ENCODE measurements around the gene RNF182.

DNA sequence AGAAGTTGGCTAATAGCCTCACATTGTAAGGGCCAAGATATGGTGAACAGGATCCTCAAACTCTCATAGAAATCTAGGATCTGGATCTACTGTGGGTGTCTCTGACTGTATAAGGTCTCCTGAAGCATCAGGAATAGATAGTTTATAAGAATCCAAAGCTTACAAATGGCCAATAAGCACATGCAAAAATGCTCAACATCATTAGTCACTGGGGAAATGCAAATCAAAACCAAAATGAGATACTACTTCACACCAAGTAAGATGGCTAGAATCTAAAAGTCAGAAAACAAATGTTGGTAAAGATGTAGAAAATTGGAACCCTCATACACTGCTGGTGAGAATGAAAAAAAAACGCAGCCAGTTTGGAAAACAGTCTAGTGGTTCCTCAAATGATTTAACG lies 14.3 kb upstream of the RNF182 start:
- TF ChIP-seq TARDBP (IDR thresholded peaks at IDR 0.05): no peak
- no peak for TF ChIP-seq HDGF (IDR thresholded peaks at IDR 0.05; ENCODE audit: borderline replicate concordance)
- TF ChIP-seq, protein P1, sequence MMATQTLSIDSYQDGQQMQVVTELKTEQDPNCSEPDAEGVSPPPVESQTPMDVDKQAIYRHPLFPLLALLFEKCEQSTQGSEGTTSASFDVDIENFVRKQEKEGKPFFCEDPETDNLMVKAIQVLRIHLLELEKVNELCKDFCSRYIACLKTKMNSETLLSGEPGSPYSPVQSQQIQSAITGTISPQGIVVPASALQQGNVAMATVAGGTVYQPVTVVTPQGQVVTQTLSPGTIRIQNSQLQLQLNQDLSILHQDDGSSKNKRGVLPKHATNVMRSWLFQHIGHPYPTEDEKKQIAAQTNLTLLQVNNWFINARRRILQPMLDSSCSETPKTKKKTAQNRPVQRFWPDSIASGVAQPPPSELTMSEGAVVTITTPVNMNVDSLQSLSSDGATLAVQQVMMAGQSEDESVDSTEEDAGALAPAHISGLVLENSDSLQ (IDR thresholded peaks at IDR 0.05): no peak
- no peak for TF ChIP-seq ARNT (IDR thresholded peaks at IDR 0.05)
- no peak for TF ChIP-seq FOXM1 (IDR thresholded peaks at IDR 0.05; ENCODE audit: borderline replicate concordance)
- TF ChIP-seq FOXK2 (IDR thresholded peaks at IDR 0.05): no peak
- no peak for TF ChIP-seq L3MBTL2 (conservative IDR thresholded peaks at IDR 0.05)
- TF ChIP-seq ZNF384 (IDR thresholded peaks at IDR 0.05): no peak
